SK-N-SH treated with all-trans-retinoic acid at 6 μM for 48 hours (cell line): ENCODE data around the gene JAKMIP1.

Source experiments
- ATAC-seq: fragments of 200-7000 bp; cut with Tn5 transposase; 3 replicates; pipeline ENCODE4 v1.9.1; 2020; ENCODE audit warnings: mild to moderate bottlenecking, moderate library complexity
- ARNTL ChIP-seq: fragments of 450-650 bp; formaldehyde crosslinking; IDR thresholded peaks from 2 replicates; pipeline ENCODE4 v1.5.0; 2020; ENCODE audit warnings: low read depth, mild to moderate bottlenecking, moderate library complexity, borderline replicate concordance
- BACH2 ChIP-seq: fragments of 250-450 bp; sonication (Bioruptor Pico); IDR thresholded peaks from 2 replicates; pipeline ENCODE4 v1.9.0; 2021; ENCODE audit warnings: mild to moderate bottlenecking, borderline replicate concordance
- ESRRG ChIP-seq: fragments of 250-450 bp; sonication (Bioruptor Pico); IDR thresholded peaks from 2 replicates; pipeline ENCODE4 v1.6.1; 2021; ENCODE audit warnings: mild to moderate bottlenecking
- GLIS3 ChIP-seq: fragments of 250-450 bp; sonication (Bioruptor Pico); IDR thresholded peaks from 2 replicates; pipeline ENCODE4 v1.5.0; 2020; ENCODE audit warnings: mild to moderate bottlenecking, moderate library complexity
- OSR1 ChIP-seq: fragments of 250-450 bp; sonication (Bioruptor Pico); IDR thresholded peaks from 2 replicates; pipeline ENCODE4 v1.8.0; 2022; ENCODE audit warnings: moderate library complexity, mild to moderate bottlenecking, inconsistent platforms
- PPARA ChIP-seq: fragments of 250-450 bp; sonication (Bioruptor Pico); IDR thresholded peaks from 2 replicates; pipeline ENCODE4 v1.5.0; 2020; ENCODE audit warnings: mild to moderate bottlenecking, borderline replicate concordance
- RARB ChIP-seq: fragments of 250-450 bp; sonication (Bioruptor Pico); IDR thresholded peaks from 2 replicates; pipeline ENCODE4 v1.8.0; 2021; ENCODE audit warnings: mild to moderate bottlenecking, moderate library complexity
- SNAI2 ChIP-seq: fragments of 250-450 bp; sonication (Bioruptor Pico); IDR thresholded peaks from 2 replicates; pipeline ENCODE4 v1.5.0; 2020; ENCODE audit warnings: mild to moderate bottlenecking, moderate library complexity
- TCF4 ChIP-seq: fragments of 250-450 bp; sonication (Bioruptor Pico); IDR thresholded peaks from 2 replicates; pipeline ENCODE4 v1.8.0; 2021; ENCODE audit warnings: mild to moderate bottlenecking, moderate library complexity, borderline replicate concordance
- TOX ChIP-seq: fragments of 250-450 bp; sonication (Bioruptor Pico); IDR thresholded peaks from 2 replicates; pipeline ENCODE4 v1.8.0; 2021; ENCODE audit warnings: mild to moderate bottlenecking, moderate library complexity, borderline replicate concordance
- ZFP3 ChIP-seq: fragments of 250-450 bp; sonication (Bioruptor Pico); IDR thresholded peaks from 2 replicates; pipeline ENCODE4 v1.5.0; 2020; ENCODE audit warnings: mild to moderate bottlenecking, moderate library complexity
- ZFP30 ChIP-seq: fragments of 450-650 bp; formaldehyde crosslinking; IDR thresholded peaks from 2 replicates; pipeline ENCODE4 v1.5.0; 2022; ENCODE audit warnings: mild to moderate bottlenecking, moderate library complexity
- ZNF565 ChIP-seq: fragments of 450-650 bp; formaldehyde crosslinking; conservative IDR thresholded peaks from 2 replicates; pipeline ENCODE4 v1.5.0; 2020; ENCODE audit warnings: low read depth, mild to moderate bottlenecking, moderate library complexity
- TF ChIP-seq, protein P1 (sequence below): fragments of 250-450 bp; sonication (Bioruptor Pico); IDR thresholded peaks from 2 replicates; pipeline ENCODE4 v1.5.0; 2020; ENCODE audit warnings: mild to moderate bottlenecking, moderate library complexity
- TF ChIP-seq, protein P2 (sequence below): fragments of 250-450 bp; sonication (Bioruptor Pico); IDR thresholded peaks from 2 replicates; pipeline ENCODE4 v1.5.1; 2020; ENCODE audit warnings: low read depth, mild to moderate bottlenecking, moderate library complexity
- TF ChIP-seq, protein P3 (sequence below): fragments of 250-450 bp; sonication (Bioruptor Pico); IDR thresholded peaks from 2 replicates; pipeline ENCODE4 v1.8.0; 2020; ENCODE audit warnings: mild to moderate bottlenecking, moderate library complexity, borderline replicate concordance
- TF ChIP-seq, protein P4 (sequence below): fragments of 250-450 bp; sonication (Bioruptor Pico); IDR thresholded peaks from 2 replicates; pipeline ENCODE4 v1.8.0; 2021; ENCODE audit warnings: low read depth, mild to moderate bottlenecking, moderate library complexity, borderline replicate concordance
- TF ChIP-seq, protein P5 (sequence below): fragments of 250-450 bp; sonication (Bioruptor Pico); IDR thresholded peaks from 2 replicates; pipeline ENCODE4 v1.5.1; 2021; ENCODE audit warnings: mild to moderate bottlenecking, moderate library complexity

The JAKMIP1 gene

DNA sequence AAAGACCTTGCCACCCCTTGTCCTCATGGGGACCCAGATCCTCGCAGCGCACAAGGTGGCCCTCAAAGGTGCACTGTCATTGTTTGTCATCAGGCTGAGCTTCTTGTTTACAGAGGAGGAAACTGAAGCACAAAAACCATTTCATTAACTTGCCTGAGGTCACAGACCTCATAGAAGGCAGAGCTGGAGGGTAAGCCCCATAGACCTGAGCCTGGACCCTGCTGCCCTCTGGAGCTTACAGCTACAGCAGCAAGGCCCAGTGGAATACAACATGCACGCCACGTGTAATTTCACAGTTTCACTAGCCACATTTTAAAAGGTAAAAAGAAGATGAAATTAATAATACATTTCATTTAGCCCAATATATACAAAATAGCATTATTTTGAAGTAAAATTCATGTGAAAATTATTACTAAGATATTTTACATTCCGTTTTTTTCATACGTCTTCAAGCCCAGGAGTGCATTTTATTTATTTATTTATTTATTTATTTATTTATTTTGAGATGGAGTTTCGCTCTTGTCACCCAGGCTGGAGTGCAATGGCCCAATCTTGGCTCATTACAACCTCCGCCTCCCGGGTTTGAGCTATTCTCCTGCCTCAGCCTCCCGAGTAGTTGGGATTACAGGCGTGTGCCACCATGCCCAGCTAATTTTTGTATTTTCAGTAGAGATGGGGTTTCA is 8.8 kb downstream of the JAKMIP1 start:
- no peak for ATAC-seq
- TF ChIP-seq ZFP3 (no peak), ZNF565 (CRISPR knock-in tag) (no peak), TOX (no peak), ESRRG (CRISPR knock-in tag) (no peak)
- TF ChIP-seq, protein P1, sequence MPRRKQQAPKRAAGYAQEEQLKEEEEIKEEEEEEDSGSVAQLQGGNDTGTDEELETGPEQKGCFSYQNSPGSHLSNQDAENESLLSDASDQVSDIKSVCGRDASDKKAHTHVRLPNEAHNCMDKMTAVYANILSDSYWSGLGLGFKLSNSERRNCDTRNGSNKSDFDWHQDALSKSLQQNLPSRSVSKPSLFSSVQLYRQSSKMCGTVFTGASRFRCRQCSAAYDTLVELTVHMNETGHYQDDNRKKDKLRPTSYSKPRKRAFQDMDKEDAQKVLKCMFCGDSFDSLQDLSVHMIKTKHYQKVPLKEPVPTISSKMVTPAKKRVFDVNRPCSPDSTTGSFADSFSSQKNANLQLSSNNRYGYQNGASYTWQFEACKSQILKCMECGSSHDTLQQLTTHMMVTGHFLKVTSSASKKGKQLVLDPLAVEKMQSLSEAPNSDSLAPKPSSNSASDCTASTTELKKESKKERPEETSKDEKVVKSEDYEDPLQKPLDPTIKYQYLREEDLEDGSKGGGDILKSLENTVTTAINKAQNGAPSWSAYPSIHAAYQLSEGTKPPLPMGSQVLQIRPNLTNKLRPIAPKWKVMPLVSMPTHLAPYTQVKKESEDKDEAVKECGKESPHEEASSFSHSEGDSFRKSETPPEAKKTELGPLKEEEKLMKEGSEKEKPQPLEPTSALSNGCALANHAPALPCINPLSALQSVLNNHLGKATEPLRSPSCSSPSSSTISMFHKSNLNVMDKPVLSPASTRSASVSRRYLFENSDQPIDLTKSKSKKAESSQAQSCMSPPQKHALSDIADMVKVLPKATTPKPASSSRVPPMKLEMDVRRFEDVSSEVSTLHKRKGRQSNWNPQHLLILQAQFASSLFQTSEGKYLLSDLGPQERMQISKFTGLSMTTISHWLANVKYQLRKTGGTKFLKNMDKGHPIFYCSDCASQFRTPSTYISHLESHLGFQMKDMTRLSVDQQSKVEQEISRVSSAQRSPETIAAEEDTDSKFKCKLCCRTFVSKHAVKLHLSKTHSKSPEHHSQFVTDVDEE (CRISPR knock-in tag) = no peak

DNA sequence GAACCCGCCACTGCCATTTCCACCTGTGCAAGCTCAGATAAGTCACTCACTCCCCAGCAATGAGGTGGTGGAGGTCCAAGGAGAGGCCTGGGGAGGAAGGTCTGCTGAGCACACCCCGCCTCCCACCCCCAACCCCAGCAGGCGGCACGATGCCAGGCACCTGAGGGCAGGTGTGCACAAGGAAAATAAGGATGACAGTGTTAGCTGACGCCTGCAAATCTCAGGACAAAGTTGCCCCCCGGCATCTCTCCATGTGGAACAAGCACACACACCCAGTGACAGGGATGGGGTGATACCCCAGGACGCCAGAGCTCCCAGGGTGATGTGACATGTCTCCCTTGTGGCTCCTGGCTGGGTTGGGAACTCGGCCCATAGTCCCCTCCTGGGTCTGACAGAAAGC is 9.9 kb downstream of the JAKMIP1 start:
- TF ChIP-seq TCF4 (no peak), TOX (no peak), PPARA (CRISPR knock-in tag) (no peak), ARNTL (CRISPR knock-in tag) (no peak), RARB (CRISPR knock-in tag) (no peak), ZFP3 (no peak), OSR1 (CRISPR knock-in tag) (no peak), BACH2 (CRISPR knock-in tag) (no peak), GLIS3 (CRISPR knock-in tag) (no peak), ZNF565 (CRISPR knock-in tag) (no peak), SNAI2 (CRISPR knock-in tag) (no peak), ZFP30 (CRISPR knock-in tag) (no peak)
- TF ChIP-seq, protein P2, sequence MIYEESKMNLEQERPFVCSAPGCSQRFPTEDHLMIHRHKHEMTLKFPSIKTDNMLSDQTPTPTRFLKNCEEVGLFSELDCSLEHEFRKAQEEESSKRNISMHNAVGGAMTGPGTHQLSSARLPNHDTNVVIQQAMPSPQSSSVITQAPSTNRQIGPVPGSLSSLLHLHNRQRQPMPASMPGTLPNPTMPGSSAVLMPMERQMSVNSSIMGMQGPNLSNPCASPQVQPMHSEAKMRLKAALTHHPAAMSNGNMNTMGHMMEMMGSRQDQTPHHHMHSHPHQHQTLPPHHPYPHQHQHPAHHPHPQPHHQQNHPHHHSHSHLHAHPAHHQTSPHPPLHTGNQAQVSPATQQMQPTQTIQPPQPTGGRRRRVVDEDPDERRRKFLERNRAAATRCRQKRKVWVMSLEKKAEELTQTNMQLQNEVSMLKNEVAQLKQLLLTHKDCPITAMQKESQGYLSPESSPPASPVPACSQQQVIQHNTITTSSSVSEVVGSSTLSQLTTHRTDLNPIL (CRISPR knock-in tag) = no peak
- TF ChIP-seq, protein P3, sequence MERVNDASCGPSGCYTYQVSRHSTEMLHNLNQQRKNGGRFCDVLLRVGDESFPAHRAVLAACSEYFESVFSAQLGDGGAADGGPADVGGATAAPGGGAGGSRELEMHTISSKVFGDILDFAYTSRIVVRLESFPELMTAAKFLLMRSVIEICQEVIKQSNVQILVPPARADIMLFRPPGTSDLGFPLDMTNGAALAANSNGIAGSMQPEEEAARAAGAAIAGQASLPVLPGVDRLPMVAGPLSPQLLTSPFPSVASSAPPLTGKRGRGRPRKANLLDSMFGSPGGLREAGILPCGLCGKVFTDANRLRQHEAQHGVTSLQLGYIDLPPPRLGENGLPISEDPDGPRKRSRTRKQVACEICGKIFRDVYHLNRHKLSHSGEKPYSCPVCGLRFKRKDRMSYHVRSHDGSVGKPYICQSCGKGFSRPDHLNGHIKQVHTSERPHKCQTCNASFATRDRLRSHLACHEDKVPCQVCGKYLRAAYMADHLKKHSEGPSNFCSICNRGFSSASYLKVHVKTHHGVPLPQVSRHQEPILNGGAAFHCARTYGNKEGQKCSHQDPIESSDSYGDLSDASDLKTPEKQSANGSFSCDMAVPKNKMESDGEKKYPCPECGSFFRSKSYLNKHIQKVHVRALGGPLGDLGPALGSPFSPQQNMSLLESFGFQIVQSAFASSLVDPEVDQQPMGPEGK (CRISPR knock-in tag) = no peak
- TF ChIP-seq, protein P1 (CRISPR knock-in tag) = no peak
- TF ChIP-seq, protein P4, sequence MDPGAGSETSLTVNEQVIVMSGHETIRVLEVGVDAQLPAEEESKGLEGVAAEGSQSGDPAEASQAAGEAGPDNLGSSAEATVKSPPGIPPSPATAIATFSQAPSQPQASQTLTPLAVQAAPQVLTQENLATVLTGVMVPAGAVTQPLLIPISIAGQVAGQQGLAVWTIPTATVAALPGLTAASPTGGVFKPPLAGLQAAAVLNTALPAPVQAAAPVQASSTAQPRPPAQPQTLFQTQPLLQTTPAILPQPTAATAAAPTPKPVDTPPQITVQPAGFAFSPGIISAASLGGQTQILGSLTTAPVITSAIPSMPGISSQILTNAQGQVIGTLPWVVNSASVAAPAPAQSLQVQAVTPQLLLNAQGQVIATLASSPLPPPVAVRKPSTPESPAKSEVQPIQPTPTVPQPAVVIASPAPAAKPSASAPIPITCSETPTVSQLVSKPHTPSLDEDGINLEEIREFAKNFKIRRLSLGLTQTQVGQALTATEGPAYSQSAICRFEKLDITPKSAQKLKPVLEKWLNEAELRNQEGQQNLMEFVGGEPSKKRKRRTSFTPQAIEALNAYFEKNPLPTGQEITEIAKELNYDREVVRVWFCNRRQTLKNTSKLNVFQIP (CRISPR knock-in tag) = no peak
- TF ChIP-seq, protein P5, sequence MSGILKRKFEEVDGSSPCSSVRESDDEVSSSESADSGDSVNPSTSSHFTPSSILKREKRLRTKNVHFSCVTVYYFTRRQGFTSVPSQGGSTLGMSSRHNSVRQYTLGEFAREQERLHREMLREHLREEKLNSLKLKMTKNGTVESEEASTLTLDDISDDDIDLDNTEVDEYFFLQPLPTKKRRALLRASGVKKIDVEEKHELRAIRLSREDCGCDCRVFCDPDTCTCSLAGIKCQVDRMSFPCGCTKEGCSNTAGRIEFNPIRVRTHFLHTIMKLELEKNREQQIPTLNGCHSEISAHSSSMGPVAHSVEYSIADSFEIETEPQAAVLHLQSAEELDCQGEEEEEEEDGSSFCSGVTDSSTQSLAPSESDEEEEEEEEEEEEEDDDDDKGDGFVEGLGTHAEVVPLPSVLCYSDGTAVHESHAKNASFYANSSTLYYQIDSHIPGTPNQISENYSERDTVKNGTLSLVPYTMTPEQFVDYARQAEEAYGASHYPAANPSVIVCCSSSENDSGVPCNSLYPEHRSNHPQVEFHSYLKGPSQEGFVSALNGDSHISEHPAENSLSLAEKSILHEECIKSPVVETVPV (CRISPR knock-in tag) = no peak
- TF ChIP-seq, all 23 proteins: peak for 0
- ATAC-seq = no peak
